ENCODE results near the gene TMEM269.
A peak's percentile ranks its signal among the peaks of the same experiment; 100 is the strongest.
"Not testable (repeated sequence)": the region's sequence is repeated elsewhere in the genome, so short reads cannot be mapped to it uniquely, and the experiment has no call there.

The TMEM269 gene

DNA sequence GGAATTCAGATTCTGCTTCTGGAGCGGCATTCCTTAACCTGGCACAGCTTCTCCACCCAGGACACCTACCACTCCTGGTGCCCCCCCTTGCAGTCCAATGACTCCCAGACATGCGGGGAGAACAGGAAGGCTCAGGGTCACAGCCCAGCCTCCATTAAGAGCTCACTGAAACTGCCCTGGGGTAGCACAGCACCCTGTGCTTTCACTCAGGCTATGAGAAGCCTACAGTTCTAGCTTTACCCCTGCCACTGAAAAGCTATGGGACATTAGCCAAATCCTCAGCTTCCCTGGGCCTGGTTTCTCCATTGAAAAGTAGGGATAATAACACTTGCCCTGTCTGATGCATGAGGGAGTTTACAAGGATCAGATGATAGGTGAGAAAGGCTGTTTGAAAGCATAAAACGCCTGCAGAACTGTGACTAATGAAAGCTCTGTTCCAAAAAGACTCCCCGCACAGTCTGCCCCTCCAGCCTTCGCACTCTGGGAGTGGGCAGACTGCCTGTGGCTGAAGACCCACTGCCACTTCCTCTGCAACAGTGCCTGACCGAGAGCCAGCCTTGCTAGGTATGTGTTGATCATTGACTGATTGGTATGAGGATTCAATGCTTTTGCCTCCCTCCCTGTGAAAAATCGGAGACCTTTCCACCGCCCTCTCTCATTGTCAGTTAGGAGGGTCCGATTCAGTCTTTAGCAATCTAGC lies 42.0 kb upstream of the TMEM269 start:
- Mint-ChIP-seq H3K27ac (no peak overlapping the region), H3K4me1 (no peaks in the 10 kb centered on the region), H3K36me3 (peaks cover 3% of the 10 kb centered on the region), H3K27me3 (no peaks in the 10 kb centered on the region), H3K4me3 (no peak overlapping the region), H3K9me3 (no peaks in the 10 kb centered on the region)
- peak; percentile 19 for DNase-seq
- CTCF ChIA-PET: no interaction called here

- H3K36me3 Mint-ChIP-seq: peaks cover 9% of the 10 kb centered on the region
- H3K4me1 Mint-ChIP-seq: no peaks in the 10 kb centered on the region
- H3K27me3 Mint-ChIP-seq: no peaks in the 10 kb centered on the region
- H3K27ac Mint-ChIP-seq: no peak overlapping the region
- no peak overlapping the region for H3K4me3 Mint-ChIP-seq
- H3K9me3 Mint-ChIP-seq: no peaks in the 10 kb centered on the region
- CTCF ChIA-PET: interaction anchor here (1.7 kb wide), 1 partner anchor 157 kb away, joined by 4 read pairs; no protein-coding TSS in a partner anchor
- peak; percentile 19 for DNase-seq
Observed at GRCh38 chr1:42743317-42744147, 41.3 kb upstream of the TMEM269 start.

GRCh38 chr1:42744148-42744413 lies 40.7 kb upstream of the TMEM269 start:
- H3K36me3 Mint-ChIP-seq: peaks cover 11% of the 10 kb centered on the region
- no peak overlapping the region for H3K4me3 Mint-ChIP-seq
- CTCF ChIA-PET: interaction anchor here (1.7 kb wide), 1 partner anchor 158 kb away, joined by 4 read pairs; no protein-coding TSS in a partner anchor
- no peaks in the 10 kb centered on the region for H3K4me1 Mint-ChIP-seq
- H3K27me3 Mint-ChIP-seq: no peaks in the 10 kb centered on the region
- H3K27ac Mint-ChIP-seq: no peak overlapping the region
- DNase-seq: peak; percentile 13
- no peaks in the 10 kb centered on the region for H3K9me3 Mint-ChIP-seq

- DNase-seq: peak; percentile 8
- no peaks in the 10 kb centered on the region for H3K4me1 Mint-ChIP-seq
- H3K36me3 Mint-ChIP-seq: peaks cover 21% of the 10 kb centered on the region
- CTCF ChIA-PET: interaction anchor here (0.5 to 3.5 kb wide), 8 partner anchors 9 to 169 kb away, joined by 3 to 17 read pairs (median 4); no protein-coding TSS in a partner anchor
- H3K27me3 Mint-ChIP-seq: no peaks in the 10 kb centered on the region
- no peaks in the 10 kb centered on the region for H3K9me3 Mint-ChIP-seq
- H3K27ac Mint-ChIP-seq: no peak overlapping the region
- no peak overlapping the region for H3K4me3 Mint-ChIP-seq
Observed at GRCh38 chr1:42745851-42746250, 38.9 kb upstream of the TMEM269 start.

DNA sequence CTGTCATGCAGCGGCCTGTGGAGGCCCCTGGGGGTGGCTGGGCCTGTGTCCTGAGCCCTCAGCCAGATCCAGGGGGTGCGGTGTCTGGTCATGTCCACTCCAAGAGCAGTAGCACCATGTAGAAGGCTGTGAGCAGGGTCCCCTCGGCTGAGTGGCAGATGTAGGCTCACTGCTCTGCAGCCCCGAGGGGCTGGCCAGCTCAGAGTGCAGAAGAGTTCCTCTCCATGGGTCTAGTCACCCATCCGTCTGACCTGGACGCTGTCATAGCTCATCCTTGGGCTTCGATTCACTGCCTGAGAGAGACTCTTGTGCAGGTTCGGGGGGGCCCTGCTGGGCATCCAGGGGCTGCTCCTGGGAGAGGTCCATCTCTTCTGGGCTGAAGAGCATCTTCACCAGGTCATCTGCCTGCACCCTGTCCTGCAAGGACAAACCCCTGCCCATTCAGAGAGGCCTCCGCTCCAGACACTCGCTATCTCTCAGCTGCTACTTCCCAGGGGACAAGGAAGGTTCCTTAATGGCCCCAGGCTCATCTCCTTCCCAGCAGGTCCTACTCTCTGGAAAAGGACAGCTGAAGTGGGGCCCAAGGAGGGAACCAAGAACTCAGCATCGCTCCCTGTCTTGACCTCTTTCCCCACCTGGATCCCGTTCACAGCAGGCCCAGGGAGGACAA lies 38.2 kb upstream of the TMEM269 start:
- H3K4me1 Mint-ChIP-seq: no peaks in the 10 kb centered on the region
- no peak overlapping the region for H3K27ac Mint-ChIP-seq
- peak; percentile 18 for DNase-seq
- H3K27me3 Mint-ChIP-seq: no peaks in the 10 kb centered on the region
- CTCF ChIA-PET: interaction anchor here (0.5 to 3.5 kb wide), 9 partner anchors 10 to 599 kb away, joined by 3 to 17 read pairs (median 3); no protein-coding TSS in a partner anchor
- no peaks in the 10 kb centered on the region for H3K9me3 Mint-ChIP-seq
- H3K4me3 Mint-ChIP-seq: no peak overlapping the region
- H3K36me3 Mint-ChIP-seq: peaks cover 22% of the 10 kb centered on the region

GRCh38 chr1:42747125-42747524 lies 37.7 kb upstream of the TMEM269 start:
- Mint-ChIP-seq H3K27ac (no peak overlapping the region), H3K9me3 (no peaks in the 10 kb centered on the region), H3K4me1 (no peaks in the 10 kb centered on the region), H3K4me3 (no peak overlapping the region), H3K36me3 (peaks cover 28% of the 10 kb centered on the region), H3K27me3 (no peaks in the 10 kb centered on the region)
- CTCF ChIA-PET: interaction anchor here (0.7 to 3.5 kb wide), 8 partner anchors 10 to 600 kb away, joined by 3 to 17 read pairs (median 3); no protein-coding TSS in a partner anchor
- DNase-seq: peak; percentile 61

GRCh38 chr1:42748021-42748420 lies 36.8 kb upstream of the TMEM269 start:
- CTCF ChIA-PET: interaction anchor here (1.1 to 3.5 kb wide), 3 partner anchors 9 to 171 kb away, joined by 3 to 17 read pairs (median 7); no protein-coding TSS in a partner anchor
- Mint-ChIP-seq H3K4me1 (no peaks in the 10 kb centered on the region), H3K27me3 (no peaks in the 10 kb centered on the region), H3K4me3 (no peak overlapping the region), H3K36me3 (peaks cover 37% of the 10 kb centered on the region), H3K9me3 (no peaks in the 10 kb centered on the region), H3K27ac (no peak overlapping the region)
- DNase-seq: peak; percentile 14

- DNase-seq: peak; percentile 14
- Mint-ChIP-seq H3K4me3 (no peak overlapping the region), H3K27ac (peak overlapping the region; percentile 70), H3K9me3 (no peaks in the 10 kb centered on the region), H3K27me3 (no peaks in the 10 kb centered on the region), H3K4me1 (no peaks in the 10 kb centered on the region), H3K36me3 (peaks cover 41% of the 10 kb centered on the region)
- CTCF ChIA-PET: interaction anchor here (1.1 to 3.5 kb wide), 3 partner anchors 8 to 171 kb away, joined by 3 to 17 read pairs (median 7); no protein-coding TSS in a partner anchor
Observed at GRCh38 chr1:42748461-42749410, 36.1 kb upstream of the TMEM269 start.

DNA sequence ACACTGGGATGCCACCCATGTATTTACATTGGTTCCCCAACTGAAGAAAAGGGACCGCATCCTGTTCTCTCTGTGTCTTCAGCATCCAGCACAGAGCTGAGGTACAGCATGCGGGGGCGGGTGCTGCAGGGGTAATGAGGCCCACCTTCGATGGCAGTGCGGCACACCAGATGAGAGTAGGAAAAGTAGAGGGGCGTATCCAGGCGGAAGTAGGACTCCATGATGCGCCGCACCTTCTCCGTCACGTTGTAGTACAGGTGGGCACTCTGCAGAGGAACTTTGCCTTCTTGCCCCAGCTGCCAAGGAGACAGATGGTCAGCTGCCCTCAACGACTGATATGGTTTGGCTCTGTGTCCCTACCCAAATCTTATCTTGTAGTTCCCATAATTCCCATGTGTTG lies 34.8 kb upstream of the TMEM269 start:
- no peak for DNase-seq
- Mint-ChIP-seq H3K4me1 (no peaks in the 10 kb centered on the region), H3K36me3 (peaks cover 50% of the 10 kb centered on the region), H3K9me3 (no peaks in the 10 kb centered on the region), H3K27me3 (no peaks in the 10 kb centered on the region), H3K27ac (no peak overlapping the region), H3K4me3 (no peak overlapping the region)
- CTCF ChIA-PET: no interaction called here

DNA sequence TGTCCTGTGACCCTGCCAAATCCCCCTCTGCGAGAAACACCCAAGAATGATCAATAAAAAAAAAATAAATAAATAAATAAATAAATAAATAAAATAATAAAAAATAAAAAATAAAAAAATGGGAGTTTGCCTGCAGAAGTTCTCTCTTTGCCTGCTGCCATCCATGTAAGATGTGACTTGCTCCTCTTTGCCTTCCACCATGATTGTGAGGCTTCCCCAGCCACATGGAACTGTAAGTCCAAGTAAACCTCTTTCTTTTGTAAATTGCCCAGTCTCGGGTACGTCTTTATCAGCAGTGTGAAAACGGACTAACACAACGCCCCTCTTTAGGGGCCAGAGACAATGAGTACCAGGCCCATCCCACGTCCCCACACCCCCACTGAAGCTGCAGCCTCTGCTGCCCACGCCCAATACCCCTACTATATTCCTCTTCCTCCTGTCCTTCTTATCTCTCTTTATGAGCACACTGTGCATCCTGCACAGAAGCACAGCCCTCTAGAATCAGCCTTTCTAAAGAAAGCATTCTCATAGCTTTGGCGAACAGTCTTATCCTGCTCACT lies 33.2 kb upstream of the TMEM269 start:
- H3K36me3 Mint-ChIP-seq: peaks cover 60% of the 10 kb centered on the region
- H3K4me3 Mint-ChIP-seq, H3K9me3 Mint-ChIP-seq, H3K4me1 Mint-ChIP-seq, H3K27me3 Mint-ChIP-seq, H3K27ac Mint-ChIP-seq, DNase-seq, CTCF ChIA-PET: not testable (repeated sequence)

DNA sequence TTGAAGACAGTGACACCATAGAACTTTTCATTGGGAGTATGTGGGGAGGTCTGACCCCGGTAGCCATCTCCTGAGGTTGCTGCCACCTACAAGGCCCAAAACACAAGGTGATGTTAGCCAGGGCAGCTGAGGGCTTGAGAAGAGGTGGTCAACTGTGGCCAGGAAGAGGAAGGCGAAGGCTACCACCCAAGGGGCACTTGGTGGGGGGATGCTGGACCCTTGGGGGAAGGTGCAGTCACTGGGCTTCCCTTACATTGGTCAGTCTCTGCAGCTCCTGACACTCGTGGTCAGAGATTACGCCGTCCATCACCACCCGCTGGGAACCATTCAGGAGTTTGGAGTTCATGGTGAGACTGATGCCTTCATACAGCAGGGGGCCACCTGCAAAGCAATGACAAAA lies 32.5 kb upstream of the TMEM269 start:
- Mint-ChIP-seq H3K4me3 (no peak overlapping the region), H3K27ac (no peak overlapping the region), H3K27me3 (no peaks in the 10 kb centered on the region), H3K36me3 (peaks cover 64% of the 10 kb centered on the region), H3K9me3 (no peaks in the 10 kb centered on the region), H3K4me1 (no peaks in the 10 kb centered on the region)
- DNase-seq: peak; percentile 8
- CTCF ChIA-PET: interaction anchor here (1.5 kb wide), 1 partner anchor 15 kb away, joined by 3 read pairs; no protein-coding TSS in a partner anchor

- Mint-ChIP-seq H3K9me3 (no peaks in the 10 kb centered on the region), H3K36me3 (peaks cover 66% of the 10 kb centered on the region), H3K27me3 (no peaks in the 10 kb centered on the region), H3K4me3 (no peak overlapping the region), H3K4me1 (no peaks in the 10 kb centered on the region), H3K27ac (no peak overlapping the region)
- no peak for DNase-seq
- CTCF ChIA-PET: interaction anchor here (1.5 kb wide), 1 partner anchor 16 kb away, joined by 3 read pairs; no protein-coding TSS in a partner anchor
Observed at GRCh38 chr1:42753070-42753469, 31.7 kb upstream of the TMEM269 start.
